ENCODE measurements around the gene NLGN1. TPM values are rescaled to one million over a fixed set of nuclear protein-coding genes. Genes with fewer than 3 reads are reported as not detected.

NLGN1 gene
- total RNA-seq, 1 experiment from 2014 or later, result 0.85 TPM

GRCh38 chr3:174243171-174243570 is 845.6 kb downstream of the NLGN1 start:
- H3K4me1 ChIP-seq (ENCODE audit: control insufficient read depth, insufficient read depth, low read length), result no peaks in the 10 kb centered on the region
- intact Hi-C loops (cut with micrococcal nuclease; ENCODE audit: unreplicated experiment), result no loop called here
- H3K27me3 ChIP-seq (ENCODE audit: control insufficient read depth, insufficient read depth, low read length), result no peaks in the 10 kb centered on the region
- POLR2A ChIA-PET, result no interaction called here
- TF ChIP-seq SIN3A (IDR thresholded peaks at IDR 0.05; ENCODE audit: borderline replicate concordance, insufficient read depth, low read depth, low read length) (no peak), CTCF (IDR thresholded peaks at IDR 0.05) (no peak), POLR2AphosphoS5 (IDR thresholded peaks at IDR 0.05; ENCODE audit: low read depth, low read length) (no peak), TCF7L2 (IDR thresholded peaks at IDR 0.05; ENCODE audit: low read depth, low read length) (no peak)
- TF ChIP-seq, protein P1, sequence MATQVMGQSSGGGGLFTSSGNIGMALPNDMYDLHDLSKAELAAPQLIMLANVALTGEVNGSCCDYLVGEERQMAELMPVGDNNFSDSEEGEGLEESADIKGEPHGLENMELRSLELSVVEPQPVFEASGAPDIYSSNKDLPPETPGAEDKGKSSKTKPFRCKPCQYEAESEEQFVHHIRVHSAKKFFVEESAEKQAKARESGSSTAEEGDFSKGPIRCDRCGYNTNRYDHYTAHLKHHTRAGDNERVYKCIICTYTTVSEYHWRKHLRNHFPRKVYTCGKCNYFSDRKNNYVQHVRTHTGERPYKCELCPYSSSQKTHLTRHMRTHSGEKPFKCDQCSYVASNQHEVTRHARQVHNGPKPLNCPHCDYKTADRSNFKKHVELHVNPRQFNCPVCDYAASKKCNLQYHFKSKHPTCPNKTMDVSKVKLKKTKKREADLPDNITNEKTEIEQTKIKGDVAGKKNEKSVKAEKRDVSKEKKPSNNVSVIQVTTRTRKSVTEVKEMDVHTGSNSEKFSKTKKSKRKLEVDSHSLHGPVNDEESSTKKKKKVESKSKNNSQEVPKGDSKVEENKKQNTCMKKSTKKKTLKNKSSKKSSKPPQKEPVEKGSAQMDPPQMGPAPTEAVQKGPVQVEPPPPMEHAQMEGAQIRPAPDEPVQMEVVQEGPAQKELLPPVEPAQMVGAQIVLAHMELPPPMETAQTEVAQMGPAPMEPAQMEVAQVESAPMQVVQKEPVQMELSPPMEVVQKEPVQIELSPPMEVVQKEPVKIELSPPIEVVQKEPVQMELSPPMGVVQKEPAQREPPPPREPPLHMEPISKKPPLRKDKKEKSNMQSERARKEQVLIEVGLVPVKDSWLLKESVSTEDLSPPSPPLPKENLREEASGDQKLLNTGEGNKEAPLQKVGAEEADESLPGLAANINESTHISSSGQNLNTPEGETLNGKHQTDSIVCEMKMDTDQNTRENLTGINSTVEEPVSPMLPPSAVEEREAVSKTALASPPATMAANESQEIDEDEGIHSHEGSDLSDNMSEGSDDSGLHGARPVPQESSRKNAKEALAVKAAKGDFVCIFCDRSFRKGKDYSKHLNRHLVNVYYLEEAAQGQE (IDR thresholded peaks at IDR 0.05; ENCODE audit: insufficient read depth in 1 of 2, low read depth in 2 of 2, low read length in 1 of 2), result no peak
- H3K36me3 ChIP-seq (ENCODE audit: control insufficient read depth, insufficient read depth, low read length), result no peaks in the 10 kb centered on the region
- CTCF ChIA-PET, result no interaction called here
- ATAC-seq (no peak), DNase-seq (ENCODE audit: low read depth, low spot score) (no peak)
- no peak overlapping the region for H3K27ac ChIP-seq (ENCODE audit: low read length)
- H3K4me3 ChIP-seq (ENCODE audit: low read depth in 2 of 2, low read length in 2 of 2), result no peak overlapping the region
- in situ Hi-C loops (cut with HindIII; ENCODE audit: low pct_unique_long_range_greater_than_20kb, low sequenced_read_pairs), result no loop called here
- no TSS peak for BruUV-seq (replicated peaks)
- H3K9me3 ChIP-seq (ENCODE audit: control insufficient read depth, insufficient read depth, low read depth, low read length), result no peaks in the 10 kb centered on the region

GRCh38 chr3:174247687-174248152 is 850.2 kb downstream of the NLGN1 start:
- no peak for ATAC-seq
- intact Hi-C loops (cut with micrococcal nuclease; ENCODE audit: unreplicated experiment) (no loop called here), in situ Hi-C loops (cut with HindIII; ENCODE audit: low pct_unique_long_range_greater_than_20kb, low sequenced_read_pairs) (no loop called here)
- Histone ChIP-seq H3K36me3 (ENCODE audit: control insufficient read depth, insufficient read depth, low read length) (no peaks in the 10 kb centered on the region), H3K27me3 (ENCODE audit: control insufficient read depth, insufficient read depth, low read length) (no peaks in the 10 kb centered on the region), H3K27ac (ENCODE audit: low read length) (no peak overlapping the region), H3K4me3 (ENCODE audit: low read depth in 2 of 2, low read length in 2 of 2) (no peak overlapping the region), H3K4me1 (ENCODE audit: control insufficient read depth, insufficient read depth, low read length) (no peaks in the 10 kb centered on the region), H3K9me3 (ENCODE audit: control insufficient read depth, insufficient read depth, low read depth, low read length) (no peaks in the 10 kb centered on the region)
- ChIA-PET CTCF (no interaction called here), POLR2A (no interaction called here)
- TF ChIP-seq POLR2AphosphoS5 (IDR thresholded peaks at IDR 0.05; ENCODE audit: low read depth, low read length) (no peak), SIN3A (IDR thresholded peaks at IDR 0.05; ENCODE audit: borderline replicate concordance, insufficient read depth, low read depth, low read length) (no peak), TCF7L2 (IDR thresholded peaks at IDR 0.05; ENCODE audit: low read depth, low read length) (no peak)
- TF ChIP-seq, protein P1 (IDR thresholded peaks at IDR 0.05; ENCODE audit: insufficient read depth in 1 of 2, low read depth in 2 of 2, low read length in 1 of 2), result no peak
- no peak for DNase-seq (ENCODE audit: low read depth, low spot score)
- no TSS peak for BruUV-seq (replicated peaks)

Data from Panc1 (cell line).